Subcutaneous adipose tissue (tissue), 4 donors: Measurements from ENCODE around the gene CABCOCO1. TPM values are rescaled to one million over a fixed set of nuclear protein-coding genes. Genes with fewer than 3 reads are reported as not detected.

ENCODE experiments used
- CTCF ChIP-seq: fragments of 450-650 bp; IDR thresholded peaks from one replicate; pipeline ENCODE4 v1.5.1; 2016; ENCODE audit warnings: low read depth, mild to moderate bottlenecking, control low read depth, antibody characterized with exemption, moderate library complexity
- total RNA-seq, 4 donors: library from RNA; depleted of rRNA; stranded (reverse); fragments of >200 nt; gene quantifications; one replicate each; pipeline ENCODE4 v1.1.0, GENCODE V29; 2016

The CABCOCO1 gene
- total RNA-seq, 4 donors from 2014 or later = 0.22 to 0.82 TPM; not detected in 2

GRCh38 chr10:61780732-61781131, 118.0 kb downstream of the CABCOCO1 start:
- no peak for TF ChIP-seq CTCF

GRCh38 chr10:61781969-61782403, 119.3 kb downstream of the CABCOCO1 start:
- TF ChIP-seq CTCF = no peak

DNA sequence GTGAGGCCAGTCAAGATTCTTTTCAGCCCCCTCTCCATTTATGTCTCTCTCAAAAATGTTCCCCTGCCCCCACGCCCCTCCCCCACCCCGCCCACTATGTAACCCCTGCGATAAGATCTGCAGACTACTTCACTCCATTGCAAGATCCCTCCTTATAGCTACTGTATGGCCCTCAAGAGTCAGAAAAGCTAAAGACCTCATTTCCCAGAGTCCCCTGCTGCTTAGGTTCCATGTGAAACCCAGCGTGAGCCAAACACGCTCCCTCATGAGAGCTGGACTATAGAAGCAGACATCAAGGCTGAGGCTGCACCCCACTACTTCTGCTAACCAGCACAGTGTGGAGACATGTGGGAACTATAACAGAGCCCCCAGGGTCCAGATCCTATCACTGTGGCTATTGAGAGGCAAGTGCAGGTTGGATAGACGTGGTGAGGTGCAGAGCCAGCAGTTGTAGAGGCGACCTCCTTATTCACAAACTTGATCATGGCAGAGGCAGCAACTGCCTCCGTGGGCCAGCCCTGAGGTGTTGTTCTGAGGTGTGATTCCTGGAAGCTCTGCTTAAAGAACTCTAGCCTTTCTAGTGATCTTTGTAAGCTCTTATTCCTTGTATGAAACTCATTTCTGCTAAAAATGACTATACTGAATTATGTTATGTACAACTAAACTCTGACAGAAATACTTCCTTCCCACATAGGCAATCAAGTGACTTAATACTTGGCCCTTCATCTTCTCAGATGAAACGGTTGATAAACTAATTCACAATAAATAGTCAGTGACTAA, 121.8 kb downstream of the CABCOCO1 start:
- no peak for TF ChIP-seq CTCF

DNA sequence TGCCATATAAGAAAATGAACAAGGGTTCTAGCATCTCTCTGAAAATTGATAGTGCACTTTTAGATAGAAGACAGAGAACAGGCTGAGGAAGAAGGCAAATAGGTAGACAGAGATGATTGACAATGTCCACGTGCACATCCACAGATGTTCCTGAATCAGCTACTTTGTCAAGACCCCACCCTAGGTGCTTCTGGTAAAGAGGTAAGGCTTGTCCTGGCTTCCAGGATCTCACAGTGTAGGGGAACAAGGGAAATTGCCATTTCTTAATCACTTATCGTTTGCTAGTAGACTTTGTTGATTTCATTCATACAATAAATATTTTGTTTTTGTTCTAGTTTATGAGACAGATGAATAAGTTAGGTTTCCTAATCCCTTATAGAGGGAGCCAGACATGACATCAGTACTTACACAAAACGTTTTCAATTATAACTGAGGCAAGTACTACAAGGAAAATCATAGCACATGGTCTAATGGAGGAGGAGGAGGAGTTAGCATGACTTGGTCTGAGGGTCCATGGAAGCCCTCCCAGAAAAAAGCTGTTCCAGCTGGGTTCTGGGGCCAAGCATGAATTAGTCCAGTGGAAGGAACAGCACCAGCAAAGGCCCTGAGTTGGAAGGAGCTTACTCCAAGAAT, 122.9 kb downstream of the CABCOCO1 start:
- no peak for TF ChIP-seq CTCF

DNA sequence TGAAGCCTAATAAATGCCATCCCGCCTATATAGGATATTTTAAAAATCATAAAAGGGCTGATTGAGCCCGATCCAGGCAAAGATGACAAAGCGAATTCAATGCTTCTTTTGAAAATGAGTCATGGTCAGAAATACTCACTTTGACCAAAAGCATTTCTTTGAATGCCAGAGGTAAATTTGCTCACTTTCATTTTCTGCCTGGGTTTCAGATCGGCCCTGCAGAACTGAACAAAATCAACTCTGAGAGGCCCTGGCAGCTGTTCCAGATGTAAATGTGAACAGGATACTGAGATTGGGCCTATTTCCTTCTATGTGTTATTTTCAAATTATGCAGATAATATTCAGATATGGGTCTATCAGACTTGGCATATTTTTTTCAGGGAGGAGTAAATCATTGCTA, 124.0 kb downstream of the CABCOCO1 start:
- no peak for TF ChIP-seq CTCF

- no peak for TF ChIP-seq CTCF
Measured at GRCh38 chr10:61787170-61787569, 124.4 kb downstream of the CABCOCO1 start.

DNA sequence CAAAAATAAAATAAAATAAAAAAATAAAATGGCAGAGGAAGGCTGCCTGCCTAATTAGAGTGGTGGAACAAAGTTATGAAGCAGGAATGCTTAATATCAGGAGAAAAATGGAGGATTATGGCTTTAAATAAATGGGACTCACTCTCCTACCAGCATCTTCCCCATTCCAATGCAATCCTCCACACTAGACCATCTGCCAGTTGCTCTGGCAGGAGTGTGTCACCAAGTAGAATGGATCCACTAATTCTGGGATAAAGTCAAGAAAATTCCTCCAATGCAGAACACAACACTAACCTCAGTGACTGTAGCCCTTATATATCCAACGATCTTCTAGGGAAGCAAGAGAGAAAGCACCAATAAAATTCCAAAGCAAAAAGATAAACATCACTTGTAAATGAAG, 126.3 kb downstream of the CABCOCO1 start:
- no peak for TF ChIP-seq CTCF
